GM18907 (cell line): ENCODE measurements around the gene PSMA7.
"Not testable (repeated sequence)": the region's sequence is repeated elsewhere in the genome, so short reads cannot be mapped to it uniquely, and the experiment has no call there.

ENCODE experiments used
- ATAC-seq: cut with Tn5 transposase; IDR thresholded peaks from one replicate; pipeline ENCODE4 v1.9.1; 2021; ENCODE audit warnings: mild to moderate bottlenecking, moderate library complexity; ENCODE audit not compliant: unreplicated experiment

The PSMA7 gene

DNA sequence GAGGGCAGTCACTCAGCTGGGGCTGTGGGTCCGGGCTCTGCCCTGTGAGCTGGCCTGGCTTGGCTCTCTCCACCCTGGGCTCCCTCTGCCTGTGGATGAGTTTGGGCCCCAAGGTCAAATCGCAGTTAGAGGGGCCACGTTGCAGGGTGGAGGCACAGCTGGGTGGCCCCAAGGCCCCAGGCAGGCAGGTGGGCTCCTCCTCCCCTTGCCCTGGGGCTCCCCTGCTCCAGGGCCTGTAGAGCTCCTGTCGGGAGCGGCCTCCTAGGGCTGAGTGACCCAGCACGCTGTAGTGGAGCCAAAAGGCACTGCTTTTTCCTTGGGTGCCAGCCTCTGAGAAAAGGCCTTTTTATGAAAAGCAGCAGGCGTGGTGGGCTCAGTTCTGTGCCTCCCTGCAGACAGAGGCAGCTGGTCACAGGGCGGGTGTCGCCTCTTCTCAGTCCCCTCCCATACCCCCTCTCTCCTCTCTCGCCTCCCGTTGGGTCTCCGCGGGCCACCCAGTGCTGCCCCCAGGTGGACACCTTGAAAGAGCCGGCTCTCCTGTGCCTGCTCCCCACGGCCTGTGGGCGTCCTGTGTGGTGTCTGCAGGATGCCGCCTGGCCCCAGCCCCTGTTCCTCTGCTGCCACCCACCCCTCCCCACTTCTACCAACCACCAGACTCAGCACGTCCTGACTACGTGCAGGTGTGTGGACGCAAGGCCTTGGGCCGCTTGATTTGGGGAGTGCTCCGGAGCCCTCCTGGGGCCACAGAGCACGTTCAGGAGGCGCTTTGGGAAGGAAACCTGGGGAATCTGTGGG is 13.6 kb upstream of the PSMA7 start:
- ATAC-seq = peak; percentile 59

GRCh38 chr20:62156254-62156556 is 13.0 kb upstream of the PSMA7 start:
- ATAC-seq = no peak

GRCh38 chr20:62155428-62156253 is 12.4 kb upstream of the PSMA7 start:
- ATAC-seq = no peak

DNA sequence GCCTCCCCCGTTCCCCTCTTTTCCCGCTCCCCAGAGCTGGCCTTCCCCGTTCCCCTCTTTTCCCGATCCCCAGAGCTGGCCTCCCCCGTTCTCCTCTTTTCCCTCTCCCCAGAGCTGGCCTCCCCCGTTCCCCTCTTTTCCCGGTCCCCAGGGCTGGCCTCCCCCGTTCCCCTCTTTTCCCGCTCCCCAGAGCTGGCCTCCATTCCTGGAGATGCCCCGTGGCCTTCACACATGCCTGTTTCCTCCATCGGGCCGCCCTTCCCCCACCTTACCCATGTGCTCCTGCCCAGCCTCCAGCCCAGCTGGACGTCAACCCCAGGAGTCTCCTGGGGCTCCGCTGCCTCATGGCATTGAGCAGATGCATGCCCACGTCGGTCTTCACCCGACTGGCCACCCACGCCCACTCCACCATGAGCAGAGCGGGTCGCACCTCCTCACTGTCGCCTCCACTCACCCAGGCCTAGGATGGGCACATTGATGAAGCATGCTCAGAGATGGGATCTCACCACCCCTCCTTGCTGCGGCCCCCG is 8.7 kb upstream of the PSMA7 start:
- ATAC-seq = no peak

DNA sequence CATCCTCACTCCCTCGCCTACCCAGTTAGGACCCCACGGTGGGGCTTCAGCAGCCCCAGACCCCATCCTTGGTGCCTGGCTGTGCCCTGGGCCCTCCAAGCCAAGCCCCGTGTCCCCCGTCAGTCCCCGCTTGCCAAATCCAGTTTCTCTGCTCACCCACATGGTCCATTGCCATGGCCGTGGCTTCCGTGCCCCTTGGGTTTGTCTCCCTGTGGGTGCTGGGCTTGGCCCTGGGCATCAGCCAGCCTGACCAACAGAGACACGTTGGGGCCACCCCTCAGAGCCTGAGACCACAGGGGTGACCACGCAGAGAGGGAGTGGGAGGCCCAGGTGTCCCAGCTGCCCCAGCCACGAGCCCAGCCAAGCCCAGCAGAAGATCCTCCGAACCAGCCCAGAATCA is 8.0 kb upstream of the PSMA7 start:
- ATAC-seq = no peak

- ATAC-seq = no peak
Observed at GRCh38 chr20:62150310-62150575, 7.0 kb upstream of the PSMA7 start.

GRCh38 chr20:62149532-62150309 is 6.5 kb upstream of the PSMA7 start:
- no peak for ATAC-seq

GRCh38 chr20:62148908-62149314 is 5.7 kb upstream of the PSMA7 start:
- no peak for ATAC-seq

DNA sequence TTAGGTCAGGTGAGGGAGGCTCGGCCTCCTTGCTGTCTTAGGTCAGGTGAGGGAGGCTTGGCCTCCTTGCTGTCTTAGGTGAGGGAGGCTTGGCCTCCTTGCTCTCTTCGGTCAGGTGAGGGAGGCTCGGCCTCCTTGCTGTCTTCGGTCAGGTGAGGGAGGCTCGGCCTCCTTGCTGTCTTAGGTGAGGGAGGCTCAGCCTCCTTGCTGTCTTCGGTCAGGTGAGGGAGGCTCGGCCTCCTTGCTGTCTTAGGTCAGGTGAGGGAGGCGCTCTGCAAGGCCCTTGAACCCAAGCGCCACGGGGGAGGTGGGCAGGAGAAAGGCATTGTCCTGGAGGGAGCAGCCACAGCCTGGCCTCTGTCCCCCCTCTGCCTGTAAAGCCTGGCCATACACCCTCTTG is 5.2 kb upstream of the PSMA7 start:
- not testable (repeated sequence) for ATAC-seq

- ATAC-seq = no peak
Observed at GRCh38 chr20:62147528-62147927, 4.3 kb upstream of the PSMA7 start.

- no peak for ATAC-seq
Observed at GRCh38 chr20:62147125-62147524, 3.9 kb upstream of the PSMA7 start.

- ATAC-seq = no peak
Observed at GRCh38 chr20:62146019-62146755, 3.0 kb upstream of the PSMA7 start.

GRCh38 chr20:62145688-62146018 is 2.5 kb upstream of the PSMA7 start:
- ATAC-seq = no peak

DNA sequence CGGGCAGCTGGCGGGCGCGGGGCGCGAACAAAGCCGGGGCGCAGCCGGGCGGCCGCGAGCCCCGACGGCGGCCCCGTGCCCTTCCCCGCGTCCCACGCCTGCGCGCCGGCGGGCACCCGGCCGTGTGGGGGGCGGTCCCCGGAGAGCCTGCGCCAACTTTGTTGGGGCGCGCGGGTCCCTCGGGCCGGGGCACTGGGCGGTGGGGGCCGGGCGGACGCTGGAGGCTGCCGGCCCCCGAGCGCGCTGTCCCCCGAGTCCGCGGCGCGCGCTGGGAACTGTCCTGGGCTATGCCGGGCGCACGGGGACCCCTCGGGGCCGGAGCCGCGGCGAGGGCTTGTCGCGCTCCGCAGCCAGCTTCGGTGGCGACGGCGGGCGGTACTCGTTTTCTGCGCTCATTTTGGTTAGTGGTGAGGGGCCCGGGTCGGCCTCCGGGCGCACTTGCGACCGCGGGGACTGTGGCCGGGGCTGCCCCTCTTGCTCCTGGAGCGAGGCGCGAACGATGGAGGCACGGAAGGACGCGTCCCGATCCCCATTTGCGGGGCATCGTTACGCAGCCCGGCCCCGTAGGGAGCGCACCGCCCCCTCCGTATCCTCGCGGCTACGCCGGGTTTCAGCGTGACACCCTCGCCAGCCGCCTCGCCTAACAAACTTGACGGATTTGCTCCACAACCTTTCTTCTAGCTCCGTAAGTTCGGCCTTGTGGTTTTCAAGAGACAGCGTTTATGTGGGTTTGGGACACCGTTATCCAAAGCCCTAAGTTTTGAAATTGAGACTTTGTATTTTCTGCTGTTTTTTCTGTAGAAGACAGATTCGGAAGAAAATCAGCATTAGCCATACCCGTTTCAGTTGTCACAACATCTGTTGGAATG is 997 bp upstream of the PSMA7 start:
- ATAC-seq = peak; percentile 21

GRCh38 chr20:62142252-62143080 is 728 bp downstream of the PSMA7 start:
- peak; percentile 28 for ATAC-seq

DNA sequence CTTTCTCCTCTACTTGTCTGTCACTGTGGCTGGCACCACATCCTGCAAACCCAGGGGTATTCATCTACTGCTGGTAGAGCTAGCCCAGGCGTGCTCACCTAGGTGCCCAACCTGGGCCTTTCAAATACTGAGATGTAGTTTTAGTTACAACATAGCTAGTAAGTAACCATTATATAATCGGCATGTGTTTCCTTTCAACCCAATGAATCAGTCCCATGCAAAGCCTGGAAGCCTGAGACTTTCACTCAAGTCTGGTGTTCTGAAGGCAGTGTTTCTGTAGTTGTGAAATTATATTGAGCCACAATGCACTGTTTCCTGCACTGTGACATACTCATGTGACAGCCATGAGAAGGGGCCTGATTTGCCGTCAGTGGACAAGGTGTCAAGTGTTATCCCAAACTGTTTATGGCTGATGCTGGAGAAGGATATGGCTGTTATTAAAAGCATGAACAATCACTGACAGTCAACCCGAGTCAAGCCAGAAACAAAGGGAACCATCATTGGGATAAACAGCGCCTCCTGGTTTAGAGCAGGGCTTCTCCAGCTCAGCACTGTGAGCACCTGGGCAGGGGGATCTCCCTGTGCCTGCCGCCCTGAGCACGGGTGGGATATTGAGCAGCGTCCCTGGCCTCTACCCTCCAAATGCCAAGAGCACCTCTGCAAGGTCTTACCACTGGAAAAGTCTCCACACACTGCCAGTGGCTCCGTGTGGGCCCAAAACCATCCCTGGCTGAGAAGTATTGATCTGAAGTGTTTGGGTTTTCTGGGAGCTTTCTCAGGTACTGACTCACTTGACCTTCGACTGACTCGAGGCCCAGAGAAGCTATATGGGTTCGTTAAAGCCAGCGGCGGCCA is 1.6 kb downstream of the PSMA7 start:
- ATAC-seq = no peak

- no peak for ATAC-seq
Observed at GRCh38 chr20:62141043-62141396, 2.2 kb downstream of the PSMA7 start.

DNA sequence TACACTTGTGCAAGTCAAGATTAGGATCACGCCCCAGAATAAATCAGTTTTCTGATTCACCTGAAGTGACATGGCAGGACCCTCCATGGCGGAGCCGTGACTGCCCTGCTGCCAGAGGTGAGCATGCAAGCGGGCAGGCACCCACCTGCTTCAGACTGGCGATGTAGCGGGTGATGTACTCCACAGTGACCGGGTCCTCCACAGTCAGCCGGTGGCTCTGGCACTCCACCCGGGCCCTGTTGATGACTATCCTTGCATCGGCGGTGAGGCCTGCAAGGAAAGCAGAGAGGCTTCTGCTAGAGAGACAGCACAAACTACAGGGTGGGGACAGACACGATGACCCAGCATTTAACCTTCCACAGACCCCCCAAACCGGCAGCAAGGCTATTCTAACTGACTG is 3.6 kb downstream of the PSMA7 start:
- ATAC-seq = no peak
